NT2/D1 (cell line): ENCODE results near the gene THAP3.

Source experiments
- DNase-seq: peaks from one replicate; pipeline ENCODE4 v3.0.0-alpha.2; 2011; ENCODE audit warnings: low read depth, low spot score
- H3K27me3 ChIP-seq: 2 replicates; pipeline ENCODE4 v1.6.0; 2011; ENCODE audit warnings: mild to moderate bottlenecking; ENCODE audit not compliant: insufficient read length, insufficient read depth
- H3K36me3 ChIP-seq: 2 replicates; pipeline ENCODE4 v1.6.1; 2011; ENCODE audit warnings: mild to moderate bottlenecking, low read length, mixed read lengths; ENCODE audit not compliant: insufficient read depth, insufficient read length
- H3K4me1 ChIP-seq: 2 replicates; pipeline ENCODE4 v1.5.1; 2011; ENCODE audit not compliant: insufficient read depth, insufficient read length
- H3K4me3 ChIP-seq: 2 replicates; pipeline ENCODE4 v1.5.1; 2011; ENCODE audit warnings: low read depth; ENCODE audit not compliant: insufficient read length
- H3K9ac ChIP-seq: 2 replicates; pipeline ENCODE4 v1.6.0; 2011; ENCODE audit warnings: low read depth; ENCODE audit not compliant: insufficient read length
- H3K9me3 ChIP-seq: 2 replicates; pipeline ENCODE4 v1.5.1; 2011; ENCODE audit warnings: mild to moderate bottlenecking, low read length; ENCODE audit not compliant: insufficient read depth
- SUZ12 ChIP-seq: IDR thresholded peaks from 2 replicates; pipeline ENCODE4 v1.6.1; 2011; ENCODE audit not compliant: insufficient read length, insufficient read depth; ENCODE audit errors: extremely low read depth
- YY1 ChIP-seq: IDR thresholded peaks from 2 replicates; pipeline ENCODE4 v1.6.1; 2011; ENCODE audit not compliant: insufficient read length, insufficient read depth
- ZNF274 ChIP-seq: IDR thresholded peaks from 2 replicates; pipeline ENCODE4 v1.6.1; 2011; ENCODE audit warnings: mild to moderate bottlenecking, low read depth, low read length

Gene THAP3

GRCh38 chr1:6624710-6625583 is at the start of gene THAP3:
TSS of gene THAP3 (plus strand) at chr1:6624868. CDS start at chr1:6625219, 351 bp downstream.
- TF ChIP-seq YY1, result peak; percentile 73
- TF ChIP-seq ZNF274, result no peak
- peak; percentile 59 for DNase-seq

GRCh38 chr1:6577831-6578525 is 46.7 kb upstream of the THAP3 start:
- DNase-seq, result no peak
- peaks cover 13% of the 10 kb centered on the region for H3K4me1 ChIP-seq
- no peak overlapping the region for H3K4me3 ChIP-seq
- TF ChIP-seq YY1 (no peak), SUZ12 (no peak)
- no peaks in the 10 kb centered on the region for H3K9me3 ChIP-seq
- H3K27me3 ChIP-seq, result no peaks in the 10 kb centered on the region
- H3K36me3 ChIP-seq, result peaks cover 12% of the 10 kb centered on the region
- H3K9ac ChIP-seq, result no peak overlapping the region

More at GRCh38 chr1:6624710-6625583, at the start of gene THAP3:
- Histone ChIP-seq H3K4me1 (no peaks in the 10 kb centered on the region), H3K9me3 (no peaks in the 10 kb centered on the region), H3K36me3 (peaks cover 66% of the 10 kb centered on the region), H3K27me3 (no peaks in the 10 kb centered on the region), H3K9ac (peak within 1 kb of the TSS; percentile 77), H3K4me3 (peak within 1 kb of the TSS; percentile 64)

GRCh38 chr1:6578624-6579373 is 45.9 kb upstream of the THAP3 start:
- Histone ChIP-seq H3K9ac (no peak overlapping the region), H3K4me3 (peak overlapping the region; percentile 13), H3K4me1 (peaks cover 13% of the 10 kb centered on the region), H3K36me3 (peaks cover 12% of the 10 kb centered on the region), H3K9me3 (no peaks in the 10 kb centered on the region), H3K27me3 (no peaks in the 10 kb centered on the region)
- TF ChIP-seq ZNF274 (no peak), SUZ12 (no peak), YY1 (no peak)
- no peak for DNase-seq

GRCh38 chr1:6579374-6580118 is 45.1 kb upstream of the THAP3 start, which contains the start of gene ZBTB48:
TSS of gene ZBTB48 (plus strand) at chr1:6579994. CDS start at chr1:6580610, 616 bp downstream.
- Histone ChIP-seq H3K9me3 (no peaks in the 10 kb centered on the region), H3K4me3 (peak within 1 kb of the TSS; percentile 75), H3K4me1 (peaks cover 9% of the 10 kb centered on the region), H3K9ac (peak within 1 kb of the TSS; percentile 87), H3K27me3 (no peaks in the 10 kb centered on the region), H3K36me3 (peaks cover 12% of the 10 kb centered on the region)
- TF ChIP-seq YY1, result no peak
- no peak for TF ChIP-seq SUZ12
- TF ChIP-seq ZNF274, result no peak
- DNase-seq, result peak; percentile 89

GRCh38 chr1:6580119-6580592 is 44.5 kb upstream of the THAP3 start:
- Histone ChIP-seq H3K4me3 (peak overlapping the region; percentile 75), H3K36me3 (peaks cover 12% of the 10 kb centered on the region), H3K27me3 (no peaks in the 10 kb centered on the region), H3K4me1 (peaks cover 9% of the 10 kb centered on the region), H3K9me3 (no peaks in the 10 kb centered on the region), H3K9ac (peak overlapping the region; percentile 87)
- TF ChIP-seq YY1 (no peak), SUZ12 (no peak), ZNF274 (no peak)
- no peak for DNase-seq

GRCh38 chr1:6580593-6581409 is 43.9 kb upstream of the THAP3 start:
- Histone ChIP-seq H3K27me3 (no peaks in the 10 kb centered on the region), H3K4me3 (peak overlapping the region; percentile 75), H3K4me1 (peaks cover 9% of the 10 kb centered on the region), H3K9me3 (no peaks in the 10 kb centered on the region), H3K36me3 (peaks cover 12% of the 10 kb centered on the region), H3K9ac (peak overlapping the region; percentile 87)
- DNase-seq, result no peak
- TF ChIP-seq ZNF274, result no peak
- TF ChIP-seq YY1, result no peak
- no peak for TF ChIP-seq SUZ12
